WERI-Rb-1 (cell line): ENCODE data around the gene GBX1.

Experiments
- DNase-seq: peaks from one replicate; pipeline ENCODE4 v3.0.0-alpha.2; 2020
- H3K27ac ChIP-seq: fragments of 250-450 bp; sonication (Bioruptor Pico); 2 replicates; pipeline ENCODE4 v1.5.1; 2020; ENCODE audit warnings: mild to moderate bottlenecking, moderate library complexity
- H3K27me3 ChIP-seq: fragments of 250-450 bp; sonication (Bioruptor Pico); 2 replicates; pipeline ENCODE4 v1.5.1; 2021; ENCODE audit warnings: mild to moderate bottlenecking, low read depth, moderate library complexity; ENCODE audit not compliant: insufficient read depth, severe bottlenecking
- H3K36me3 ChIP-seq: fragments of 250-450 bp; sonication (Bioruptor Pico); 2 replicates; pipeline ENCODE4 v1.5.1; 2020; ENCODE audit warnings: mild to moderate bottlenecking, moderate library complexity
- H3K4me3 ChIP-seq: 2 replicates; pipeline ENCODE4 v1.5.1; 2011; ENCODE audit warnings: low read depth, mild to moderate bottlenecking, control low read depth, low read length
- H3K9me3 ChIP-seq: fragments of 250-450 bp; sonication (Bioruptor Pico); 2 replicates; pipeline ENCODE4 v1.5.1; 2021; ENCODE audit warnings: mild to moderate bottlenecking, moderate library complexity; ENCODE audit not compliant: severe bottlenecking
- CTCF ChIP-seq: IDR thresholded peaks from 2 replicates; pipeline ENCODE4 v1.5.1; 2011; ENCODE audit warnings: low read depth, mild to moderate bottlenecking, control low read depth, inconsistent platforms, low read length

The GBX1 gene

GRCh38 chr7:151192002-151192539, 24.6 kb upstream of the GBX1 start:
- no peak for TF ChIP-seq CTCF
- no peak for DNase-seq
- H3K27me3 ChIP-seq: no peaks in the 10 kb centered on the region

DNA sequence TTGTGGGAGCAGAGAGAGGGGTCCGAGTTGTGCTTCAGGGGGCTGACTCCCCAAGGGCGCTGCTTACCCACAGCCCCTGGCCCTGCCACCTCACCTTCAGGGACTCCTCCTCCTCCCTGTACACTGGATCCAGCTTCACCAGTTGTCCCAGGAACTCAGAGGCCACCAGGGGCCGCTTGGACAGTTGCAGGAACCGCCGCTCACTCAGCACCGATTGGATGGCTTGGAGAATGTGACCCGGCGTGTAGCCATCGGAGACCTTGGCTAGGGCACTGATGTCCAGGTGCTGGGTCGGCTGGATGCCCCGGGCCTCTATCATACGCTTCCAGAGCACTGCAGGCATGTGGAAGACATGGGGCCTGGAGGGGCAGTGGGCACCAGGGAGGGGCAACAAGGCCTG, 24.1 kb upstream of the GBX1 start:
- no peak for TF ChIP-seq CTCF
- H3K36me3 ChIP-seq: no peaks in the 10 kb centered on the region

More at GRCh38 chr7:151192002-151192539, 24.6 kb upstream of the GBX1 start:
- H3K4me3 ChIP-seq: no peak overlapping the region
- H3K9me3 ChIP-seq: no peaks in the 10 kb centered on the region
- no peak overlapping the region for H3K27ac ChIP-seq
- no peaks in the 10 kb centered on the region for H3K36me3 ChIP-seq

GRCh38 chr7:151189038-151189437, 21.5 kb upstream of the GBX1 start:
- Histone ChIP-seq H3K36me3 (no peaks in the 10 kb centered on the region), H3K9me3 (no peaks in the 10 kb centered on the region), H3K27me3 (no peaks in the 10 kb centered on the region), H3K4me3 (no peak overlapping the region), H3K27ac (no peak overlapping the region)
- DNase-seq: no peak
- TF ChIP-seq CTCF: no peak

More for the DNA sequence above, 24.1 kb upstream of the GBX1 start:
- Histone ChIP-seq H3K27me3 (no peaks in the 10 kb centered on the region), H3K27ac (no peak overlapping the region), H3K4me3 (no peak overlapping the region), H3K9me3 (no peaks in the 10 kb centered on the region)
- no peak for DNase-seq

- Histone ChIP-seq H3K9me3 (no peaks in the 10 kb centered on the region), H3K27ac (no peak overlapping the region), H3K36me3 (no peaks in the 10 kb centered on the region), H3K27me3 (no peaks in the 10 kb centered on the region), H3K4me3 (no peak overlapping the region)
- no peak for DNase-seq
- TF ChIP-seq CTCF: no peak
Measured at GRCh38 chr7:151188252-151188542, 20.7 kb upstream of the GBX1 start.

DNA sequence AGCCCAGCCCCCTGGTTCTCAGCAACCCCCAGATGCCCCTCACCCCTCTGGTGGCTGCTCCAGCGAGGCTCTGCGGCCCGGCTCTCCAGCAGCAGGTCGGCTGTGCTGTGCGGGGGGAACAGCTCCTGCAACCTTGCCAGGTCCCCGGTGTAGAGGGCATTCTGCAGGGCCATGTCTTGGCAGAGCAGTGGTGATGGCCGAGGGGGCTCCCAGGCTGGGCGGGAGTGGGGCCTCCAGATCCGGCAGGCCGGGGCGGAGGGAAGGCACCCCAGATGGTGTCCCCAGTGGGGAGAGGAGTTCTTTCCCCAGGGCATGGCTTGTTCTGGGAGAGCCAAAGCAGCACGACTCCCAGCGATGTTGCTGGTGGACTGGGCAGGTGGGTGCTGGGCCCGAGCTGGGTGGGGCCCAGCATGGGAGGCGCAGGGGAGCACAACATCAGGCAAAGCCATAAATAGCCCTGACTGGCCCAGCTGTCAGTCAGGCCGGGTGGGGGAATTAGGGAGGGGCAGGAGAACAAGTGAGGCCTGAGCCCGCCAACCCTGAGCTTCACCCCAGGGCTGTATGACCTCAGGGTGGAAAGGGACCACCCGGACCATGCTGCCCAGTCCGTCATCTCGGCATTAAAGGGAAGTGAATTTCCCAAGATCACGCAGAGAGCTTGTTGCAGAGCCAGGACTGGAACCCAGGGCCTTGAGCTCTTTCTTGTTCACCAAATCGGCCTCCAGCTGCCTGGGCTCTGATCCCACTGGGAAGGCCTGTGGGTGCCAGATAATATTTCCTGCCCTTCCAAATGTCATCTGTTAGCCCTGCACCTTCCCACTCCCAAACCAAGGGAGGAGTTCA, 20.1 kb upstream of the GBX1 start:
- no peak for TF ChIP-seq CTCF
- Histone ChIP-seq H3K4me3 (no peak overlapping the region), H3K27me3 (no peaks in the 10 kb centered on the region), H3K9me3 (no peaks in the 10 kb centered on the region), H3K27ac (no peak overlapping the region), H3K36me3 (no peaks in the 10 kb centered on the region)
- DNase-seq: no peak
